HG03025 (cell line): ENCODE data around the gene ZBTB37.
A peak's percentile ranks its signal among the peaks of the same experiment; 100 is the strongest.
"Not testable (repeated sequence)": the region's sequence is repeated elsewhere in the genome, so short reads cannot be mapped to it uniquely, and the experiment has no call there.

Experiments
- ATAC-seq: cut with Tn5 transposase; IDR thresholded peaks from one replicate; pipeline ENCODE4 v1.9.1; 2021; ENCODE audit warnings: mild to moderate bottlenecking, moderate library complexity; ENCODE audit not compliant: unreplicated experiment, low FRiP score

ZBTB37 gene

GRCh38 chr1:173864179-173864867, 3.9 kb upstream of the ZBTB37 start:
- ATAC-seq = no peak

GRCh38 chr1:173865468-173866164, 2.6 kb upstream of the ZBTB37 start:
- no peak for ATAC-seq

- no peak for ATAC-seq
These were observed 1.6 kb upstream of the ZBTB37 start for GRCh38 chr1:173866413-173867115.

GRCh38 chr1:173867141-173867752, 933 bp upstream of the ZBTB37 start:
- no peak for ATAC-seq

GRCh38 chr1:173867753-173868265, 371 bp upstream of the ZBTB37 start, which contains the start of gene GAS5:
Gene GAS5, minus strand, starts transcription at chr1:173867989.
- peak; percentile 69 for ATAC-seq

- ATAC-seq = no peak
These were observed 810 bp downstream of the ZBTB37 start for GRCh38 chr1:173869021-173869359.

- no peak for ATAC-seq
These were observed 2.3 kb downstream of the ZBTB37 start for GRCh38 chr1:173870252-173871075.

- no peak for ATAC-seq
These were observed 2.9 kb downstream of the ZBTB37 start for GRCh38 chr1:173871091-173871490.

- ATAC-seq = no peak
These were observed 3.3 kb downstream of the ZBTB37 start for GRCh38 chr1:173871500-173871899.

- no peak for ATAC-seq
These were observed 8.6 kb downstream of the ZBTB37 start for GRCh38 chr1:173876732-173877131.

- ATAC-seq = no peak
These were observed 10.1 kb downstream of the ZBTB37 start for GRCh38 chr1:173878251-173878650.

- not testable (repeated sequence) for ATAC-seq
These were observed 12.9 kb downstream of the ZBTB37 start for GRCh38 chr1:173881117-173881516.

- no peak for ATAC-seq
These were observed 16.5 kb downstream of the ZBTB37 start for GRCh38 chr1:173884701-173885100.

- no peak for ATAC-seq
These were observed 18.8 kb downstream of the ZBTB37 start for GRCh38 chr1:173886746-173887611.

GRCh38 chr1:173887627-173888026, 19.4 kb downstream of the ZBTB37 start:
- no peak for ATAC-seq

GRCh38 chr1:173888749-173889148, 20.6 kb downstream of the ZBTB37 start:
- no peak for ATAC-seq

GRCh38 chr1:173889885-173890284, 21.7 kb downstream of the ZBTB37 start:
- no peak for ATAC-seq

GRCh38 chr1:173893611-173894010, 25.4 kb downstream of the ZBTB37 start:
- ATAC-seq = no peak

- no peak for ATAC-seq
These were observed 26.0 kb downstream of the ZBTB37 start for GRCh38 chr1:173894189-173894588.
